ENCODE data around the gene HTR5A. TPM values are rescaled to one million over a fixed set of nuclear protein-coding genes. Genes with fewer than 3 reads are reported as not detected.

Gene HTR5A
- total RNA-seq: not detected in 2 replicates

DNA sequence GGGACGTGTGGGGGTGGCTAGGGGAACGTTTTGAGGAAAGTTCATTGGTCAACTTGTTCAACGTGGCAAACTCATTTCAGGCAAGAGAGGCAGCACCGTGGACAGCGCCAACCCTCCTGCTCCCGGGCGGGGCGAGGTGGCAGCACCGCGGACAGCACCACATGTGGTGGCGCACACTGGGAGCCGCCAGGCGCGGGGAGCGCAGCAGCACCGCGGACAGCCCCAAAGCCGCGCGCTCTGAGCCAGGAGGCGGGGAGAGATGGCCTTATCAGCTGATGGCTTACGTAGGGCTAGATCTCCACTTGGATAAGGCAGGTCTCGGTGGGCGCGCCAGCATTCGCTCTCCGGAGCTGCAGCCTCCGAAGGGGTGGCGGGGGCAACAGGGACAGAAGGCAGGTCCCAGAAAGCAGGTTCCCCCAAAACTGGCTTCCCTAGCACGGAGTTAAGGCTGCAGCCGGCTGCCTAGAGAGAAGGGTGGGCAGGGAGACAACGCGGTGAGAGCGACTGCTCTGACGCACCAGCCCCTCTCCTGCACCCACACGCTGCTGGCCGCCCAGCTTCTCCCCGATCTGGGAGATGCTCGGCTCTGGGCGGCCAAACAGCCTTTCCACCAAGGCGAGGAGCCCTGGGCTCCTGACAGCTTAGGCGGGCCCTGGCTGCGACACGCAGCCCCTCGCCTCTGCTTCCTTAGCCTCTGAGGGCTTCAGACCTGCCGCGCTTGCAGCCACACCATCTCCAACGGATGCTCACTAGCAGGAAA, at the start of gene HTR5A:
TSS of gene HTR5A (plus strand) at position 333 of the 760 bp plus-strand sequence. CDS start 576 bp downstream, outside the sequence.

Small RNA genes lying within 50 kb of the gene (small RNA-seq; reads per million reads assigned to genes)
- gene AC092628.1: not detected

Other genes with a start within 250 kb of the HTR5A start
- 16.1 and 17.8 TPM in 2 replicates for gene PAXIP1, start 67.2 kb upstream of the HTR5A start, total RNA-seq
- 118 and 226 TPM in 2 replicates for gene INSIG1, start 227.6 kb downstream of the HTR5A start, total RNA-seq